ENCODE measurements around the gene XYLB. TPM values are rescaled to one million over a fixed set of nuclear protein-coding genes. Genes with fewer than 3 reads are reported as not detected.

Gene XYLB
- total RNA-seq, 1 donor from 2014 or later = 5.6 TPM

- no peak for DNase-seq
These were observed 23.5 kb upstream of the XYLB start for GRCh38 chr3:38323060-38323459.

DNA sequence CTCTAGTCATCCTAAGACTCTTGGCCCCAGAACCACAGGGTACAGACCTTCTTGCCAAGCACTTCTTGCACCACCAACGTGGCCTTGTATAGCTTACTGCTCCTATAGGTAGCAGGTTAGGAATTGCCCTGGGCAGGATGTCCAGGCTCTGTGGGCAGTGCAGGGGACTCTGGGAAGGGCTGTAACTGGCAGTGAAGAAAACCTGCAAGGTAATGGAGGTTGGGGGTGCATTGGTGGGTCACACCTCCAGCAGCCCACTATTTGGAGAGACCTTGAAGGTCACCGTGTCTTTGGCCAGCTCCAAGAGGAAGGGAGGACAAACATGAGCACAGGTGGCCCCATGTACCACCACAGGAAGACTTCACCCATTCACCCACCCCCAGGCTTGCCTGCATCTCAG is 21.3 kb upstream of the XYLB start:
- no peak for DNase-seq

- DNase-seq = no peak
These were observed 19.1 kb upstream of the XYLB start for GRCh38 chr3:38327335-38328009.

- DNase-seq = no peak
These were observed 15.1 kb upstream of the XYLB start for GRCh38 chr3:38331257-38332022.

GRCh38 chr3:38332201-38332600 is 14.4 kb upstream of the XYLB start:
- no peak for DNase-seq

DNA sequence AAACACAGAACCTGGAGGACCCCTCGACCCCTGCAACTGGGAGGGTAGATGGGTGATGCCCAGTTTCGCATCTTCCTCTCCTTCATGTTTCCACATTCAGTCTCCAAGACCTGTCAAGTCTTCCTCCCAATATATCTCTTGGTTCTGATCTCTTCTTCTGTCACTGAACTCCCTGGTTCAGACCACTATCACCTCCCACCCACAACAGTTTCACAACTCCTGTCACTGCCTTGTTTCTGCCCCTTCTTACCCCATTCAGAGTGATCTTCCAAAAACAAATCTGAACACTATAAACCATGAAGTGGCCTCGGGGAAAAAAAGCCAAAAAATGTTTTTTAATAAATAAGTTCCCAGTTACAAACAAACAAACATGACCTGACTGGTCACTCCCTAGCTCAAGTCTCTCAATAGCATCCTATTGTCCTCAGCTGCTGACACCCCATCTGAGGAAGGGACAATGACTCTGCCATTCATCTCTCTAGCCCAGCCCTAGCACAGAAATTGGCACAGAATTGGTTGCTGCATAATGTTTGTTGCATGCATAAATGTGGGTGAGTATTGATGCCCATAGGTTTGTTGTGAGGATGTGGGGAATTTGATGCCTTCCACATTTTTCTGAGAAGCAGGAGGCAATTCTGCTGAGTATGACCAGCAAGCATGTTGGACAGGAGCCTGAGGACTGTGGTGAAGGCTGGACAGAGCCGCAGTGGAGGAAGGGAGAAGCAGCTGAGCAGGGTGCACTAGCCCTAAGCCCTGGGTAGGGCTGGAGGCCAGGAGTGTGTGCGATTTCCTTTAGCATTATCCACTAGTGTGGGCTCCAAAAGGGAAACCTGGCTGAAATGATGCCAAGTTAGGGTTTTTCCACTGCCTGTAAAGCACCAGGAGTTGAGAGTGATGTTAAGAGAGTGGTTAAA is 12.2 kb upstream of the XYLB start:
- no peak for DNase-seq

GRCh38 chr3:38335263-38335662 is 11.3 kb upstream of the XYLB start:
- no peak for DNase-seq

DNA sequence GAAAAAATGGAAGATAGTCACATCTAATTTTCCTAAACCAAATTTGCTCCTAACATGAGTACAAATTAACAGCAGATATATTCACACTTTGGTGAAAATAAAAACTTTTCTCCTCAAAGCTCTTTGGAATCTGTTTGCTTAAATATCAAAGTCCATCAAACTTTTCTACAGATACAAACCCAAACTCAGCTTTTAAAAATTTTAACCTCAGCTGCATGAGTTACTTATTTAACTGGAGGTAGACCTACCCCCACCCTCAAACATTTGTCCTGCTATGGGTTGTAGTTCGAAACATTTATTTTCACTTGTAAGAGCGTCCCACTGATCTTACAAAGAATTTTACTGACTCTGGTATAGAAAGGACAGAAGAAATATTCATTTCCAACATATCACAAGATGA is 8.9 kb upstream of the XYLB start:
- no peak for DNase-seq

DNA sequence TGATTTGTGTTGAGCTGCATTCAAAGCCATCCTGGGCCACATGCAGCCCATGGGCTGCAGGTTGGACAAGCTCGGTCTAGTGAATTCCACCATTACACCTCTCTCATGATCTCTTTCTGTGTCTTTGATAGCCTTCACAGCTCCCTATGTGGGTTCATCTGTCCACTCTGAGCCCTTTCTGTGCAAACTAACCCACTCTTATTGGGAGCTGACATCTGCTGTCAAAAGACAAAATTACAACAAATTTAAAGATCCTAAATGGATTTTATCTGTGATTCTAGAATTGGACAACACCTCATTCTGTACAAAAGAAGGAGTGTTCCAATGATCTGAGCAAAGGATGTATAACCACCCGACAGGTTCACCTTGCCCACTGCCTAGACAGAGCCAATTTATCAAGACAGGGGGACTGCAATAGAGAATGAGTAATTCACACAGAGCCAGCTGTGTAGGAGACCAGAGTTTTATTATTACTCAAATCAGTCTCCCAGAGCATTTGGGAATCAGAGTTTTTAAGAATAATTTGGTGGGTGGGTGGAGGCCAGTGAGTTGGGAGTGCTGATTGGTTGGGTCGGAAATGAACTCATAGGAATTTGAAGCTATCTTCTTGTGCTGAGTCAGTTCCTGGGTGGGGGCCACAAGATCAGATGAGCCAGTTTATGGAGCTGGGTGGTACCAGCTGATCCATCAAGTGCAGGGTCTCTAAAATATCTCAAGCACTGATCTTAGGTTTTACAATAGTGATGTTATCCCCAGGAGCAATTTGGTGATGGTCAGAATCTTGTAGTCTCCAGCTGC is 2.6 kb upstream of the XYLB start:
- DNase-seq = no peak

- DNase-seq = no peak
These were observed 552 bp upstream of the XYLB start for GRCh38 chr3:38345879-38346586.

DNA sequence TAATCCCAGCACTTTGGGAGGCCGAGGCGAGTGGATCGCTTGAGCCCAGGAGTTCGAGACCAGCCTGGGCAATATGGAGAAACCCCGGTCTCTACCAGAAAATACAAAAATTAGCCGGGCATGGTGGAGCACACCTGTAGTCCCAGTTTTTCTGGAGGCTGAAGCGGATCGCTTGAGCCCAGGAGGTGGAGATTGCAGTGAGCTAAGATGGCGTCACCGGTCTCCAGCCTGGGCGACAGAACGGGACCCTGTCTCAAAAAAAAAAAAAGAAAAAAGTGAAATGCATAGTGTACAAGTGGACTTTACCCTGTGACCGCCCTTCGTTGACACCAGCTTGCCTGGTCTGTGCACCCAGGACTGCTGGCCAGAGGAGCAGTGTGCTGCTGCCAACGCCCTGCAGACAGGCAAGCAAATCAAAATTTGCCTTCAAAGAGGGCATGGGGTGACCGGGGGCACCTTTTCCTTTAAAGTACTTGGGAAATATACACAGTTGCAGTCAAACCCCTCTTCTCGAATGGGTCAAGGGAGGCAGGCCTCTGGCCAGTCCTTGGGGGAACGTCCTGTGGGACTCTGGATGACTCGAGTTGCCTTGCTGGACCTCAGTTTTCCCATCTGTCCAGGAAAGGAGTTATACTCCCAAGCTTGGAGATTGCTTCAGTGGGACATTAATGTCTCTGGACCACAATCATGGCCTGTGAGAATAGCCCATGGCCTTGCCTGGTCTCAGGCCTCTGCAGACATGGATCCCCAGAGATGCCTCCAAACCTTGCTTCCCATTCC is 1.0 kb downstream of the XYLB start:
- DNase-seq = no peak

GRCh38 chr3:38348903-38349302 is 2.3 kb downstream of the XYLB start:
- no peak for DNase-seq

DNA sequence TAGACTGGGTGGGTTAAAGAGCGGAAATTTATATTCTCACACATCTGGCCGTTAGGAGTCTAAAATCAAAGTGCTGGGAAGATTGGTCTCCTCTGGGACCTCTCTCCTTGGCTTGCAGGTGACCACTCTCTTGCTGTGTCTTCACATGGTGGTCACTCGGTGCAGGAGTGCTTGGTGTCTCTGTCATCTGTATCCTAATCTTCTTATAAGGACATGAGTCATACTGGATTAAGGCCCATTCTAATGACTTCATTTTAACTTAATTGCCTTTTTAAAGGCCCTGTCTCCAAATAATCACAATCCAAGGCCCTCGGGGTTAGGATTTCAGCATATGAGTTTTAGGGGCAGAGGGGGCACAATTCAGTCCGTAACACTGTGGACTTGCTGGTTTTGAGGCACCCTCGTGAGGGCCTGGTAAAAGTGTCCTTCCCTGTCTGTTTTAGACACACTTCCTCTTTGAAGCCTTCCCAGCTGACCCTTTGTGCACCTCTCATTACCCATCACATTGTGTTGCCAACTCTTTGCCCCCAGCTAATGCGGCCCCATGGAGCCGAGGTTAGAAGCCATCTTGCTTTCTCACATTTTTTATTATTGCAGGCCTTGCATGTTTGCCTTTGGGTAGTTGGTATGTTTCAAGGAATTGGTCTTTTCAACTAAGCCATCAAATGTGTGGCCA is 3.2 kb downstream of the XYLB start:
- DNase-seq = no peak

GRCh38 chr3:38353151-38353550 is 6.6 kb downstream of the XYLB start:
- DNase-seq = no peak

GRCh38 chr3:38354588-38355330 is 8.2 kb downstream of the XYLB start:
- peak; percentile 11 for DNase-seq

DNA sequence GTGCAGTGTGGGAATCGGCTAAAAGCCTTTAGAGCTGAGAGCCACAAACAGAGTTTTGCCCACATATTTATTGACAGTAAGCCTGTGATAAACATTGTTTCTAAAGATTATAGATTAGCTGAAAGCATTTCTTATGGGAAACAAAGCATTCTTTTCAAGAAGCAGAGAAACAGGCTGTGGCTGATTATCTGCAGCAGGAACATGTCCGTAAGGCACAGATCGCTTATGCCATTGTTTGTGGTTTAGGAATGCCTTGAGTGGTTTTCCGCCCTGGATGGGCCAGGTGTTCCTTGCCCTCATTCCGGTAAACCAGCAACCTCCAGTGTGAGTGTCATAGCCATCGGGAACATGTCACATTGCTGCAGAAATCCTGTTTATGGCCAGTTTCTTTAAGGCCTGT is 12.5 kb downstream of the XYLB start:
- no peak for DNase-seq

- DNase-seq = no peak
These were observed 13.8 kb downstream of the XYLB start for GRCh38 chr3:38360345-38360744.

DNA sequence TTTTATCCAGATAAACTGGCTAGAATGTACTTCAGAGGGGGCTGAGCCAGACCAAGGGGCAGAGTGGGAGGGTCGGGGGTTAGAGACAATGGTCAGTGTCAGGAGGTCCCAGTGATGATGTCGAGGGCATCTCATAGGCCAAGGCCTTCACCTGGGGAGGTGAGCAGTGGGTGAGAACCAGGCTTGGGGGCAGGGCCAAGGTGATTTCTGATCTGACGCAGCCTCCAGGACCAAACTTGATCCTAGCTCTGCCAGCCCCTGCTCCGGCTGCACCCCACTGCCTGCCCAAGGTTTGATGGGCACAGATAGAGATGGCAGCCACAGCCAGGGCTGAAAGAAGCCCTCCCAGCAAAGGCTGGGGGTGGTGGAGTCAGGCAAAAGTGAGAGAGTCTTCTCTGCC is 14.9 kb downstream of the XYLB start:
- DNase-seq = no peak

DNA sequence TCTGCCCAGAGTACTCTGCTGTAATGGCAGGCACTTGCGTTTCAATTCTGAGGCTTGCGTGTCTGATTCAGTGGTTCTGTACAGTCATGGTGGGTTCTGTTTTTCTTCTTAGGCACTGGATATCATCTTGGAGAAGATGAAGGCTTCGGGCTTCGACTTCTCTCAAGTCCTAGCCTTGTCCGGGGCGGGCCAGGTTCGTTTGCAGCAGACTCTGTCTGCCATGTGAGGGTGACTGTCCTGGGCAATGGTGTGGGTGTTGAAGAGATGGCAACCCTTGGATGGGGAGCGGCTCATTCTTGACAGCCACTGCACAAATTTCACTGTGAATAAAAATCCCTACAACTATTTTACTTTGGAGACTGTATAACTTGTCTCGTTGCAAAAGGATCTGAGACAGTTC is 16.2 kb downstream of the XYLB start:
- DNase-seq = no peak

All from skin of body (tissue), 2 donors.